GM21367 (cell line): ENCODE measurements around the gene DAND5.

ENCODE experiments used
- ATAC-seq: cut with Tn5 transposase; IDR thresholded peaks from one replicate; pipeline ENCODE4 v1.9.1; 2021; ENCODE audit not compliant: unreplicated experiment

The DAND5 gene

GRCh38 chr19:12991296-12991695 lies 21.9 kb downstream of the DAND5 start:
- ATAC-seq, result no peak

- no peak for ATAC-seq
Observed at GRCh38 chr19:12992729-12993128, 23.4 kb downstream of the DAND5 start.

- no peak for ATAC-seq
Observed at GRCh38 chr19:12993562-12993961, 24.2 kb downstream of the DAND5 start.

GRCh38 chr19:12994701-12995595 lies 25.6 kb downstream of the DAND5 start, which contains the start of gene NFIX:
TSS of gene NFIX (plus strand) at chr19:12995475. CDS start at chr19:12995838, 363 bp downstream.
- no peak for ATAC-seq

DNA sequence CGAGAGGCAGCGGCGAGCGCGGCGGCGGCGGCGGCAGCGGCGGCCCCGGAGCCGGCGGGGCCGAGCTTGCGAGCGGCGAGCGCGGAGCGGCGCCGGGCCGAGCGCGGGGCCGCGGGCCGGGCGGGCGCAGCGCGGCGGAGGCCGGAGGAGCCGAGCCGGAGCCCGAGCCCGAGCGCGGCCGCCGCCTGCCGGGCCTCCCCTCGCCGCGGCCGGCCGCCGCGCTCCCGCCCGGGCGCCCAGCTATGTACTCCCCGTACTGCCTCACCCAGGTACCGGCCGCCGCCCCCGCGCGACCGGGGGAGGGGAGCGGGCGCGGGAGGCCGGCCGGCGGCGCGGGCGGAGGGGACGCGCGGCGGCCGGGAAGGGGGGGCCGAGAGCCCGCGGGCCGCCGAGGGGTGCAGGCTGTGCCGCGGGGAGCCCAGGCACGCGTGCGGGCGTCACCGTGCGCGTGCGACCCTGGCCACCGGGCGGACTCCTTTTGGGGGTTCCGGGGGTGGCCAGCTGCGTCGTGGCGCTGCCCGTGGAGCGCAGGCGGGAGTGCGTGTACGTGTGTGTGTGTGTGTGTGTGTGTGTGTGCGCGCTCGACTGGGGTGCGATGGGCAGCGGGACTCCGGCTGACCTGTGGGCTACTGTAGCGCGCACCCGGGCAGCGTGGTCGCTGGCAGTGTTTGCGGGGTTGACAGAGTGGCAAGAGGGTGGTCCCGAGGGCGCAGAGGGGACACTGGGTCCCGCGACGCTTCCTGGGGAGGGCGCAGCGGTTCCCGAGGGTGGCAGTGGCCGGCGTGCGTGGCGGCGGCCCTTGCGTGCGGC lies 26.4 kb downstream of the DAND5 start:
- no peak for ATAC-seq

GRCh38 chr19:12996406-12997094 lies 27.2 kb downstream of the DAND5 start:
- no peak for ATAC-seq

DNA sequence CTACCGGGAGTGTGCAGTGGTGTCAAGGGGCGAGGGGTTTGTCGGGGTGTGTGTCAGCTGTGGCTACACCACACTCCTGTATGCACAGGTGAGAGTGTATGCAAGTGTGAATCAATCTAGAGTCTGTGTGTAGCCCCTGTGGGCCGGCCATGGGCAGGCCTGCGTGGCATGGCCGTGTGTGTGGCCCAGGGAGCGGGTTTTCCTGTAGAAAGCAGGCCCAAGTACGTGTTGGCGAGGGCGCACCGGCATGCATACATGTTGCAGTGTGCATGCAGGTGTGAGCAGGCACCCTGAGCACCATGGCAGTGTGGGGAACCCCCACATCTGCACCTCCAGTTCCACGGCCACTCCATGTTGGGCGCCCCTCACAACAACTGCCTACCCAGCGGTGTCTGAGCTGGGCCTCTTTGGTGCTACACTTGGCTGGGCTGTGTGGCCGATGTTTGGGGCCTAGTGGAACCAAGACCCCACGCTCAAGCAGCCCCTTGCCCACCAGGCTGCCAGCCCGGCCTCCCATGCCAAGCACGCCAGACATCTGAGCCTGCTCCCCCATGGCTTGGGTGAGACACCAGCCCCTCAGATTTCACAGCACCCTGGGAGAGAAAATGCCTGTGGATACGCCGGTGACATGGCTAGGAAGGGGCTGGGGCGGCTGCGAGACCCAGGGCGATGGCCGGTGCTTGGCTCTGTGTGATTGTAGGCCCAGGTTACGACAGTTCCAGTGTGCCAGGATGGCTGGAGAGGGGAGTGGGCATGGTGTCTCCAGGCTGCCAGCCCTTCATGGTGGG lies 28.0 kb downstream of the DAND5 start:
- ATAC-seq, result no peak

GRCh38 chr19:12997967-12998940 lies 28.9 kb downstream of the DAND5 start:
- ATAC-seq, result no peak

- ATAC-seq, result no peak
Observed at GRCh38 chr19:13001166-13001501, 31.8 kb downstream of the DAND5 start.

DNA sequence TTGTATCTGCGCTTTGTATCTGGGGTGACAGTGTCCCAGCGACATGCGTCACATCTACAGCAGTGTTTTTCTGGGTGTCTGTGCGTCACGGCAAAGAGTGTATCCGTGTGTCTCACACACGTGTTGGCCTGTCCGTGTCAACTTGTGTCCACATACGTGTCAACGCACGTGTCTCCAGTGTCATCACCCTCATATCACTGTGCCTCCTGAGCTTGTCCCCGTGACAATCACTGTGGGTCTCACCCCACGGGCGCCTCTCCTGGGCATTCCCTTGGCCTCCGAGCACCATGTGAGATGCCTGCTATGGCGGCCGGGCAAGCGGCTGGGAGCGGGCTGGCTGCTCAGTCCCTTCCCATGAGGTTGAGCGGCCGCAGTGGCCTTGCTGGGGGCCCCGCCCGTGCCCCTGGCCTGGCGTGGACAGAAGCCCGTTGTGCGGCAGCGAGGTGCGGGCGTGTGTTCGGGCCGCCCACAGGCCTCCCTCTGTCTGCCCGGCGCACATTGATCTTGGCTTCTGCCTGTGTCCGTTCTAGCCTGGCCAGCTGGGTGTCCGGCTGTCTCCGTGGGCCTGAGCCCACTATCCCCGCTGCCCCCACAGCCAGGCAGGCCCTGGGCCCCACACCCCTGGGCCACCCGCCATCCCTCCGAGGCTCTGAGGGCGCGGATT lies 32.3 kb downstream of the DAND5 start:
- no peak for ATAC-seq

DNA sequence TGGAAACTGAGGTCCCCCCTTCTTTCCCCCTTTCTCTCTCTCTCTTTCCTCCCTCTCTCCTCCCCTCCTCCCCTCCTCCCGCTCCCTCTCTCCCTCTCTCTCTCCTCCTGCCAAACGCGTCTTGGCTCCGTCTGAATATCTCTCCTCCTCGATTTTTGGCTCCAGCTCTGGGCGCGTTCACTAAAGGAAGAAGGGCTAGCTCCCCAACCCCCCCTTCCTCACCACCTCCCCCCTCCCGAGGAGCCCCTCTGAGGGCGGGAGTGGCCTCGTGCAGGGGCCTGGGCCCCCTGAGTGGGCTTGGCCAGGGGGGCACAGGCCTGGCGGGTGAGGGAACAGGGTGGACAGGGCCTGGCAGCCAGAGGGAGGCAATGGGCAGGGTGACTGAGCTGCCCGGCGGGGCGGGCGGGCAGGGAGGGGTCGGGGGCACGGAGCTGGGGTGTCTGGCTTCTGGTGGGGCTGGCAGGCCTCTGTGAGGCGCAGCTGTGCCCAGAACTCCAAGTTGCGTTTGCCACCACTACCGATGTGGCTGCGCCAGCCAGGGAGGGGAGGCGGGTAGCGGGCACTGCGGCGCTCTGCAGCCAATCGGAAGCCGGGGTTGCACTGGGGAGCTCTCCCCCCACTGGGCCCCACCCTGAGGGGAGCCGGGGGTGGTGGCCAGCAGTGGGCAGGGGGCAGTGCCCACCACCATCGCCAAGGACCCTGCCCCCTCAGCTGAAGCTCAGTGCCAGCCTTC lies 33.0 kb downstream of the DAND5 start:
- ATAC-seq, result no peak

- ATAC-seq, result no peak
Observed at GRCh38 chr19:13003081-13003480, 33.7 kb downstream of the DAND5 start.

GRCh38 chr19:13004273-13004672 lies 34.9 kb downstream of the DAND5 start:
- ATAC-seq, result no peak

DNA sequence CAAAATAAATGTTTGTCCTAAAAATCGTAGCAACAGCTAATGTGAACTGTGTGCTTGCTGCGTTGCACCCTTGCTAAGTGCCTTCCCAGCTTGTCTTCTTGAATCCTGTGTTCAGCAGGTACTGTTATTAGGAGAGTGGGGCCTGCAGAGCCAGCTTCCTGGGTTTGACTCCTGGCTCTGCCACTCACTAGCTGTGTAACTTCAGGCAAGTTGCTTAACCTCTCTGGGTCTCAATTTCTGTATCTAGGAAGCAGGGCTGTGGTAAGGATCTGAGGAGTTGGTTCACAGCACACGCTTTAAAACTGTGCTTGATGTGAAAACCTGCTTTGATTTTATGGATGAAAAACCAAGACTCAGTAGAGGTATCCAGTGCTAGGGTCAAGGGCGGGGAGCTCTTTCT lies 35.9 kb downstream of the DAND5 start:
- ATAC-seq, result no peak

- no peak for ATAC-seq
Observed at GRCh38 chr19:13005861-13006370, 36.5 kb downstream of the DAND5 start.

DNA sequence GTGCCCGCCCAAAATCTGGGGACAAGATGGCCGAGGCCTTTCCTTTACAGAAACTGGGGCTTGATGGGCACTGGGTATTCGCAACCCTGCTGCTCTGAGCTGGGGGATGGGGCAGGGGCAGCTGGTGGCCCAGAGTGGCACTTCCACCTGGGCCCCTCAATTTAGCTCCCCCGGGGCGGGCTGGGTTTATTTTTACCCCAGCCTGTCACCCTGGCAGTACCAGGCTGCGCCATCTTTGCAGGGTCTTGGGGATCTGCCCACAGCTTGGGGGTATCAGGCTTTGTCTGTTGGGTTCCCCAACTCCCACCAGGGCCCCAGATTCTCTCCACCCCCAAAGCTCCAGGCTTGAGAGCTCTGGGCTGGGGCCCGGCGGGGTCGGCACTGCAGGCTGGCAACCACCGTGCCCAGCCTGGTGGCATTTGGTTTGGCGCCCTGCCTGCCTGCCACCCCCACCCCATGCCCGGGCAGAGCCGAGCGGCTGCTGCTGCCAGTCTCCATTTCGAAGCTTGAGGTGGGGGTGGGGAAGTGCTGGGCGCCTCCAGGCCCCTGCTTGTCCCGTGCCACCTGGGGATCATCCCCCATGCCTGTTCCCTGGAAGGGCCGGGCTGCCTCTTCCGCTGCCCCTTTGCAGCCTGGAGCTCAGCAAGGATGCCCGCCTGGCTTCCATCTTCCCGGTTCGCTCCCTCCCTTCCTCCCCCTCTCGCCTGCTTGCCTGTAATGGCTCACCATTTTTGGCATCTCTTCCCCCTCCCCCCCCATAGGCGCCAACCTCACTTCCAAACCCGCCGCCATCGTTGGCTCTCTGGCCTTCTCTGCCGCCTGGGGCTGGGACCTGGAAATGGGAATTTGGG lies 37.3 kb downstream of the DAND5 start:
- ATAC-seq, result no peak
